ENCODE results near the gene GYPC. TPM values are rescaled to one million over a fixed set of nuclear protein-coding genes. Genes with fewer than 3 reads are reported as not detected.

Gene GYPC
- total and polyA plus RNA-seq, 4 donors, result 61.4 to 170 (median 113) TPM

DNA sequence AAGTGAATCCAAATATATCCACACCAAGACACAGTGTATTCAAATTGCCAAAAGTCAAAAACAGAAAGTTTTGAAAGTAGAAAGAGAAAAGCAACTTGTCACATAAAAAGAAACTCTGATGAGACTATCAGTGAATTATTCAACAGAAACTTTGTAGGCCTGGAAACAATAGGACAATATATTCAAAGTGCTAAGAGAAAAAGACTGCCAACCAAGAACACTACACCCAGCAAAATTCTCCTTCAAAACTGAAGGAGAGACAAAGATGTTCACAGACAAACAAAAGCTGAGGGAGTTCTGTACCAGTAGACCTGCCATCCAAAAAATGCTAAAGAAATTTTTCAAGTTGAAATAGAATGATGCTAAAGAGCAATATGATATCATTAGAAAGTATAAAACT, 69.6 kb downstream of the GYPC start:
- no peaks in the 10 kb centered on the region for H3K27me3 ChIP-seq (ENCODE audit: control insufficient read depth in 3 of 3, insufficient read depth in 3 of 3, low read length in 2 of 3)
- H3K4me1 ChIP-seq (ENCODE audit: control insufficient read depth in 5 of 5, insufficient read depth in 5 of 5, low read length in 5 of 5), result peaks cover 0 to 3% (median under 1%) of the 10 kb centered on the region in 5 donors
- no peak overlapping the region for H3K9ac ChIP-seq (ENCODE audit: insufficient read depth in 1 of 2, low read length in 2 of 2)
- no peak for ATAC-seq (ENCODE audit: insufficient read depth, low FRiP score)
- no peak for DNase-seq
- no peaks in the 10 kb centered on the region for H3K36me3 ChIP-seq (ENCODE audit: control insufficient read depth in 4 of 4, insufficient read depth in 4 of 4, low read length in 4 of 4)
- TF ChIP-seq CTCF (IDR thresholded peaks at IDR 0.05; ENCODE audit: control extremely low read depth, extremely low read depth), result no peak
- H3K27ac ChIP-seq (ENCODE audit: low read depth in 1 of 2, low read length in 1 of 2), result no peak overlapping the region
- H3K9me3 ChIP-seq (ENCODE audit: control insufficient read depth in 4 of 4, insufficient read depth in 3 of 4, low read length in 3 of 4), result peaks cover 0 to 10% (median 3%) of the 10 kb centered on the region in 4 donors
- H3K4me3 ChIP-seq, result no peak overlapping the region

GRCh38 chr2:126729896-126730295, 73.9 kb downstream of the GYPC start:
- 87 to 93% methylated on average over 4 of the region's 4 CpGs for WGBS, 2 donors
- no peak for TF ChIP-seq CTCF (IDR thresholded peaks at IDR 0.05; ENCODE audit: control extremely low read depth, extremely low read depth)
- Histone ChIP-seq H3K27ac (ENCODE audit: low read depth in 1 of 2, low read length in 1 of 2) (no peak overlapping the region), H3K4me3 (no peak overlapping the region), H3K9me3 (ENCODE audit: control insufficient read depth in 4 of 4, insufficient read depth in 3 of 4, low read length in 3 of 4) (peaks cover 0 to 9% (median 3%) of the 10 kb centered on the region in 4 donors), H3K4me1 (ENCODE audit: control insufficient read depth in 5 of 5, insufficient read depth in 5 of 5, low read length in 5 of 5) (peaks cover 0 to 2% (median 0%) of the 10 kb centered on the region in 5 donors), H3K27me3 (ENCODE audit: control insufficient read depth in 3 of 3, insufficient read depth in 3 of 3, low read length in 2 of 3) (no peaks in the 10 kb centered on the region), H3K36me3 (ENCODE audit: control insufficient read depth in 4 of 4, insufficient read depth in 4 of 4, low read length in 4 of 4) (no peaks in the 10 kb centered on the region), H3K9ac (ENCODE audit: insufficient read depth in 1 of 2, low read length in 2 of 2) (no peak overlapping the region)
- no peak for ATAC-seq (ENCODE audit: insufficient read depth, low FRiP score)
- no peak for DNase-seq

DNA sequence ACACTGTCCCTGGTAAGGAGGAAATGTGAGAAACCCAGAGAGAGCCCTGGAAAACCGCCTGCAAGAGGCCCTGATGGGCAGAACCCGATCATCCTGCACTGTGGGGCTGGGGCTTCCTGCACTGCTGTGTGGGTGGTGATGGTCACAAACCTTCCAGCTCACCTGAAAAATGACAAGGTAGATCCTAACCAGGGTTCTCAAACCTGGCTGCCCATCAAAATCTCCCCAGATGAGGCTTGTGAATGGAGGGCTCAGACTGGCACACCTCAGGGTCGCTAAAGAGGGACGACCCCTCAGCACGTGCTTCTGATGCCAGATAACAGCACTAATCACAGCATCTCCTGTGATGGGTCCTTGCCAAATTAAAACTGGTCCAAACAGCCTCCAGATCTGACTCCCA, 74.7 kb downstream of the GYPC start:
- ATAC-seq (ENCODE audit: insufficient read depth, low FRiP score), result no peak
- Histone ChIP-seq H3K9me3 (ENCODE audit: control insufficient read depth in 4 of 4, insufficient read depth in 3 of 4, low read length in 3 of 4) (peaks cover 0 to 9% (median under 1%) of the 10 kb centered on the region in 4 donors), H3K27ac (ENCODE audit: low read depth in 1 of 2, low read length in 1 of 2) (no peak overlapping the region), H3K27me3 (ENCODE audit: control insufficient read depth in 3 of 3, insufficient read depth in 3 of 3, low read length in 2 of 3) (no peaks in the 10 kb centered on the region), H3K4me3 (no peak overlapping the region), H3K36me3 (ENCODE audit: control insufficient read depth in 4 of 4, insufficient read depth in 4 of 4, low read length in 4 of 4) (no peaks in the 10 kb centered on the region), H3K4me1 (ENCODE audit: control insufficient read depth in 5 of 5, insufficient read depth in 5 of 5, low read length in 5 of 5) (peaks cover 0 to 2% (median 0%) of the 10 kb centered on the region in 5 donors), H3K9ac (ENCODE audit: insufficient read depth in 1 of 2, low read length in 2 of 2) (no peak overlapping the region)
- no peak for TF ChIP-seq CTCF (IDR thresholded peaks at IDR 0.05; ENCODE audit: control extremely low read depth, extremely low read depth)
- DNase-seq, result no peak
- WGBS, 2 donors, result 77 to 85% methylated on average over 5 of the region's 5 CpGs

DNA sequence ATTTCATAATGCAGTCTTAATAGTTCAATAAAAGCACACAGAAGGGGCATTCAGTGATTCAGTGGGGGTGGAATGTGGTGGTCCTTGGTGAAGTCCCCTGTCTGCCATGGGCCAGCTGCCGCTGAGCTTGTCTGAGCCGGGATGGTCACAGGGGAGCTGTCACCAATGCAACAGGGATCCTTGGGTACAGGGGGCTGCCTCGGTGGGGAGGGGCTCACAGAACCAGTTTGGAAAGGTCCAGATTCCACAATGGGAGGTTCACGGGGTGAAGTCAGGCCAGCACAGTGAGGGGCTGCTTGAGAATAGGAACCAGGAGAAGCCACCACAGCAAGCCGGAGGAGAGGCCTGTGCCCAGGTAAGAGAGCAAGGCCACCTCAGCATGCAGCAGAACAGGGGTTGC, 75.4 kb downstream of the GYPC start:
- Histone ChIP-seq H3K9ac (ENCODE audit: insufficient read depth in 1 of 2, low read length in 2 of 2) (no peak overlapping the region), H3K36me3 (ENCODE audit: control insufficient read depth in 4 of 4, insufficient read depth in 4 of 4, low read length in 4 of 4) (no peaks in the 10 kb centered on the region), H3K27ac (ENCODE audit: low read depth in 1 of 2, low read length in 1 of 2) (no peak overlapping the region), H3K27me3 (ENCODE audit: control insufficient read depth in 3 of 3, insufficient read depth in 3 of 3, low read length in 2 of 3) (no peaks in the 10 kb centered on the region), H3K9me3 (ENCODE audit: control insufficient read depth in 4 of 4, insufficient read depth in 3 of 4, low read length in 3 of 4) (peaks cover 0 to 9% (median 0%) of the 10 kb centered on the region in 4 donors), H3K4me3 (no peak overlapping the region), H3K4me1 (ENCODE audit: control insufficient read depth in 5 of 5, insufficient read depth in 5 of 5, low read length in 5 of 5) (peaks cover 0 to 2% (median 0%) of the 10 kb centered on the region in 5 donors)
- DNase-seq (no peak), ATAC-seq (ENCODE audit: insufficient read depth, low FRiP score) (no peak)
- WGBS, 2 donors, result 90 to 93% methylated on average over 5 of the region's 5 CpGs
- no peak for TF ChIP-seq CTCF (IDR thresholded peaks at IDR 0.05; ENCODE audit: control extremely low read depth, extremely low read depth)
